NCI-H69 (cell line): ENCODE measurements around the gene ZNF692.
"Not testable (repeated sequence)": the region's sequence is repeated elsewhere in the genome, so short reads cannot be mapped to it uniquely, and the experiment has no call there.

Experiments used
- DNase-seq: peaks from one replicate; lab custom pipeline; 2025; lab: John Stamatoyannopoulos, UW

ZNF692 gene, protein sequence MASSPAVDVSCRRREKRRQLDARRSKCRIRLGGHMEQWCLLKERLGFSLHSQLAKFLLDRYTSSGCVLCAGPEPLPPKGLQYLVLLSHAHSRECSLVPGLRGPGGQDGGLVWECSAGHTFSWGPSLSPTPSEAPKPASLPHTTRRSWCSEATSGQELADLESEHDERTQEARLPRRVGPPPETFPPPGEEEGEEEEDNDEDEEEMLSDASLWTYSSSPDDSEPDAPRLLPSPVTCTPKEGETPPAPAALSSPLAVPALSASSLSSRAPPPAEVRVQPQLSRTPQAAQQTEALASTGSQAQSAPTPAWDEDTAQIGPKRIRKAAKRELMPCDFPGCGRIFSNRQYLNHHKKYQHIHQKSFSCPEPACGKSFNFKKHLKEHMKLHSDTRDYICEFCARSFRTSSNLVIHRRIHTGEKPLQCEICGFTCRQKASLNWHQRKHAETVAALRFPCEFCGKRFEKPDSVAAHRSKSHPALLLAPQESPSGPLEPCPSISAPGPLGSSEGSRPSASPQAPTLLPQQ

DNA sequence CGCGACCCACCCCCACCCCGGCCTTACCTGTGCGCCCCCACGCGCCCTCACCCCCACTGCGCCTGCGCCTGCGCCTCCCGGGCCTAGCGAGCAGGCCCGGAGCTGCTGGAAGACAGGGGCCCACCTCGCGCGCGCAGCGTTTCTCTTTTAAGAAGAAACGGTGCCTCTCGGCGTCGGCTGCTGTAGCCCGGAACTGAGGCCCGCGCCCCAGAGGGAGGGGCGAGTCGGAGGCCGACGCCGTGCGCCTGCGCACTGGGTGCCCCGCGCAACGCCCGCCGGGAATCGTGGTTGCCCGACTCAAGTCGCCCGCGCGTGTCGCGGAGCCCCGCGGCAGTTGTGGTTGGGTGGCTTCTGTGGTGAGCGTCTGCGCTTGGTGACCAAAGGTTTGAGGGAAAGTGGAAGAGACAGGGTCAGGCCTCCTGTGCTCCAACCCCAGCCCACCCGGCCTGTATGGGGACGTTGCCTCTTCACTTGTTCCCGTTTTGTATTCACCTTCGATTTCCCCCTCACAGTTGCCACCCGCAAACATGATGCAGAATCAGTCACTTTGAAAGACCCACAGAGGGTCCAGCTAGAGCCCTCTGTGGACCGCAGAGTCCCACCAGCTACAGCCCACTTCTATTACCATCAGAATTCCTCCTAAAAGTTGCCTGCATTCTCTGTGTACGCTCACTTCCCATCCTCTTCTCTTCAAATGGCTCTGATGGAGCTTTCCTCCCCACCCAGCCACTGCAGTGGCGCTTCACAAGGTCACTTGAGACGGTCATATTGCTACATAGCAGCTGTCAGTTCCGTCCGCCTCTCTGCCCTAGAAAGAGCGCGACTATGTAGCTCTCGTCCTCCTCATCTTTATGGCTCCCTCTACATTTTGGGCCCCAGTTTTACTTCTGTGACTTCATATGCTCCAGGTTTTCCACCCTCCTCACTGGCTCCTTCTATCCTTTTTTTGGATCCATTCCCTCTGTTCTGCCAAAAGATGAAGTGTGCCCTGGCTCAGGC, at the start of gene ZNF692:
Gene ZNF692, minus strand, starts transcription at position 195 of the 999 bp plus-strand sequence. CDS start 776 bp downstream, outside the sequence.
- peak; percentile 99 for DNase-seq

DNA sequence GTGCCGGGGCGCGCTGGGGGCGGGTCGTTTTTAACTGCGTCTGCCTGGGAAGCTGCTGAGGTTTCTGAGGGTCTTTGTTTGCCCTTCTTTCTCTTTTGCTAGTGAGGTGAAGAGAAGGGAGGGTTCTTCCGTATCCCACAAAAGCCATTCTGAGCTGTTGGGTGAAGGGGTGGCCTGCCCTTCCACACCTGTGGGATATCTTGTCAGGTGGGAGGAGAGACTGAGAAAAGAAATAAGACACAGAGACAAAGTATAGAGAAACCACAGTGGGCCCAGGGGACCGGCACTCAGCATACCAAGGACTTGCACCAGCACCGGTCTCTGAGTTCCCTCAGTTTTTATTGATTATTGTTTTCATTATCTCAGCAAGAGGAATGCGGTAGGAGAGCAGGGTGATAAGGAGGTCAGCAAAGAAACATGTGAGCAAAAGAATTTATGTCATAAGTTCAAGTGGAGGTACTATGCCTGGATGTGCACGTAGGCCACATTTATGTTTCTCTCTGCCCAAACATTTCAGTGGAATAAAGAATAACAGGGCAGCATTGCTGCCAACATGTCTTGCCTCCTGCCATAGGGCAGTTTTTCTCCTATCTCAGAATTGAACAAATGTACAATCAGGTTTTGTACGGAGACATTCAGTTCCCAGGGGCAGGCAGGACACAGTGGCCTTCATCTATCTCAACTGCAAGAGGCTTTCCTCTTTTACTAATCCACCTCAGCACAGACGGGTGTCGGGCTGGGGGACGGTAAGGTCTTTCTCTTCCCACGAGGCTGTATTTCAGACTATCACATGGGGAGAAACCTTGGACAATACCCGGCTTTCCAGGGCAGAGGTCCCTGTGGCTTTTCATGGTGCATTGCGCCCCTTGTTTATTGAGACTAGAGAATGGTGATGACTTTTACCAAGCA, 48.1 kb upstream of the ZNF692 start:
- no peak for DNase-seq

DNA sequence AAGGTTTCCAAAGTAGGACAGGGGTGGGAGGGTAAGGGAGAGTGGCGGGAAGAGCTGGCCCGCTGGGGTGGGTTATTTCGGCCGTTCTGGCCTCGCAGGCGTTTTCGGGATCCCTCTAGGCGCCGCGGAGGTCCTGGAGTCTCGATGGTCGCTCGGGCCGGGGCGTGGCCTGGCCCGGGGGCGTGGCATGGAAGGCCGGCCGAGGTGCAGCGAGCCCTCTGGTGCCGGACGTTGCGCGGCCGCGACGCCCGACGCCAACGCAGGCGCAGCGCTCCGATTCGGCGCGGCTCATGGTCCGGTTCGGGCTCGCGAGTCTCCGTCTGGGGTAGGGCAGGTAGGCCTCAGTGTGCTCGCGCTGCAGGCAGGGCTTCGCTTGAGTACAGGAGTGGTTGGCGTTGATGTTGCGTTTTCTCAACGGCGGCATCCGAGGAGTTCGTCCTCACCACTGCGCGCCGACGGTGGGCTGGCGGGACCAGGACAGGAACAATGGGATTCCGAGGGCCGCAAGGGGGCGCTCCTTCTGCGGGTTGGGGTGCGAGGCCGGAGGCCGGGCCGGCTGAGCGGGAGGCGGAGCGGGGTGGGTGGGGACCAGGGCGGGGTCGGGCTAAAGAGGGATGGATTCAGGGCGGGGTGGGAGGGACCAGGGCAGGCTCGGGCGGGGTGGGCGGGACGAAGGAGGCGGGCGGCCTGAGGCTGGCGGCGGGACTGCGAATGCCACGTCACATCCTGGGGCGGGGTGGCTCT, 47.3 kb upstream of the ZNF692 start, which contains the start of gene PGBD2:
Gene PGBD2, plus strand, starts transcription at position 227 of the 744 bp plus-strand sequence. CDS start 7,628 bp downstream, outside the sequence.
- peak; percentile 95 for DNase-seq

DNA sequence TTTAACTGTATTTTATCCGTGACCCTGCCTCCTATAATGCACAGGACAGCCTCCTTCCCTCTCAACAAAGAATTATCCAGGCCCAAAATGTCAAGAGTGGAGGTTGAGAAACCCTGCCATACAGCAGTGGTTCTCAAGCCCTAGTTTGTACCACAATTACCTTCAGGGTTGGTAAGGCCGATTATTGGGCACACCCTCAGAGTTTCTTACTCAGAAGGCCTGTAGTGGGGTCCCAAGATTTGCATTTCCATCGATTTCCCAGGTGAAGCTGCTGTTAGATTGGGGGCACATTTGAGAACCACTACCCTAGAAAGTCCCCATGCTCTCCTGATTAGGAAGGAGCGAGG, 46.8 kb upstream of the ZNF692 start:
- DNase-seq: no peak

DNA sequence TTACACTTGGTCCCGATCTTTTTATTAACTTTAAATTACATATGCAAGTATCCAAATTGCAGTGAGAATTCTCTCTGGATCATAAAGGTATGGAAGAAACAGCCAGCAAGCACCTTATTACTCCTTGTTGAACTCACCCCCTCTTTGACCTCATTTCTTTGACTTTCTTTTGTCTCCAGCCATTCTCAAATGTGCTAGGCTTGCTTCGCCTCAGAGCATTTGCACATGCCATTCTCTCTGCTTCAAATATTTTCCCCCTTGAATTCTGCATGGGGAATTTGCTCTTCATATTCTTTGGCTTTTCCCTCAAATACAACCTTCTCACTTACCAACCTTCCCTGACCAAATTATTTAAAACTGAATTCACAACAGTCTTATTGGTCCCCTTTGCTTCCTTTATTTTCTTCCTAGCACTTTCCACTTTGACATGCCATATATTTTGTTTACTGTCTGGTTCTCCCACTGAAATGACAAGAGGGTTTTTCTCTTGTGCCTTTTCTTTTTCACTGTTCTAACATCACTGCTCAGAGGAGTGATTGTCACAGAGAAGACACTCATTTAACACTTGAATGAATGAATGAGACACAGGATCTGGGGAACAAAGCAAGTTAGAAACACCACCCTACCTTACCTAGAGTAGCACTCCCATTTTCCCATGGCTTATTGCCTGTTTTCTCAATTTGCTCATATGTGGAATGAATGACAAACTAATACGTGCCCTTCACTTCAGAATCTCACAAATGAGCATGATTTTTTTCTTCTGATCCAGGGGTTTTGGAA, 45.7 kb upstream of the ZNF692 start:
- no peak for DNase-seq

DNA sequence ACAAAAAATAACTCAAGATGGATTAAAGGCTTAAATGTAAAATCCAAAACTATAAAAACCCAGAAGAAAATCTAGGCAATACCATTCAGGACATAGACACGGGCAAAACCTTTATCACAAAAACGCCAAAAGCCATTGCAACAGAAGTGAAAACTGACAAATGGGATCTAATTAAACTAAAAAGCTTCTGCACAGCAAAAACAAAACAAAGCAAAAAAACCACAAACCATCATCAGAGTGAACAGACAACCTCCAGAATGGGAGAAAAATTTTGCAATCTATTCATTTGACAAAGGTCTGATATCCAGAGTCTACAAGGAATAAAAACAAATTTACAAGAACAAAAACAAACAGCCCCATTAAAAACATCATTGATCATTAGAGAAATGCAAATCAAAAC, 42.7 kb upstream of the ZNF692 start:
- DNase-seq: no peak

DNA sequence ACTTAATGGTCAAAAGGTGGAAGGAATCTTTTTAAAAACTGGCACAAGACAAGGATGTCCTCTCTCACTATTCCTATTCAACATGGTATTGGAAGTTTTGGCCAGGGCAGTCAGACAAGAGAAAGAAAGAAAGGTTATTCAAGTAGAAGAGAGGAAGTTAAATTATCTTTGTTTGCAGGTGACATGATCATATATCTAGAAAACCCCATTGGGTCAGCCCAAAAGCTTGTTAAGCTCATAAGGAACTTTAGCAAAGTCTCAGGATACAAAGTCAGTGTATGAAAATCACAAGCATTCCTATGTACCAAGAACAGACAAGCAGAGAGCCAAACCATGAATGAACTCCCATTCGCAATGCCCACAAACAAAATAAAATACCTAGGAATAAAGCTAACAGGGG, 41.8 kb upstream of the ZNF692 start:
- no peak for DNase-seq

DNA sequence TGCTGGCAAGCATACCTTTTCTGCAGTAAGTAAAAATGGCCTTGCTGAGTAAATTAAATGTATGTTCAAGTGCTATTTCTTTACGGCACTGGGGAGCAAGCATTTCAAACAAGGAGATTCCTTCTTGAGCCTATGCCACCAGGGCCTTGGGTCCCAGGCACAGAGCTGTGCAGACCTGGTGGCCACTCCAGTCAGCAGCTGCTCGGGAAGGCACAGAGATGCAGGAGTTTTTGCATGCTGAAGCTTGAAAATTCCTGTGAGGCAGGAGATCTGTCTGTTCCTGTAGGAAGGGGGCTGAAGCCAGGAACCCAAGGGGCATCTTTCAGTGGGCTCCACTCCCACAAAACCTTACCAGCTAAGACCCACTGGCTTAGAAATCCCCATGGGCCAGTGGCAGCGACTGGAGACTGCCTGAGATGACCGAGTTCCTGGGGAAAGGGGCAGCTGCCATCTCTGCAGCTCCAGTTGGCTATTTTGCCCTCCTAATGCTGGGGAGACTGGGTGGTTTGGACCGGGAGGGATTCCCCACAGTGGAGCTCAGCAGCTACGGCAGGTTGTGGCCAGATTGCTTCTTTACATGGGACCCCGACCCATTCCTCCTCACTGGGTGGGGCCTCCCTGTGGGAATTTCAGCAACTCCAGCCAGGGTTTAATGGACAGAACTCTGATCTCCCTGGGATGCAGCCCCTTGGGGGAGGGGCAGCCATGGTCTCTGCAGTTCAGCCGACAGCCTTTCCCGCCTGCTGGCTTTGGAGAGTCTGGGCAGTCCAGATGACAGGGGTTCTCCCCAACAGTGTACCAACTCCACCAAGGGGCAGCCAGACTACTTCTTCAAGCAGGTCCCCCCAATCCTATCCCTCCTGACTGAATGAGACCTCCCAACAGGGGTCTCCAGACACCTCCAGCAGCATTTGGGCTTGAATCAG, 38.8 kb upstream of the ZNF692 start:
- DNase-seq: no peak

DNA sequence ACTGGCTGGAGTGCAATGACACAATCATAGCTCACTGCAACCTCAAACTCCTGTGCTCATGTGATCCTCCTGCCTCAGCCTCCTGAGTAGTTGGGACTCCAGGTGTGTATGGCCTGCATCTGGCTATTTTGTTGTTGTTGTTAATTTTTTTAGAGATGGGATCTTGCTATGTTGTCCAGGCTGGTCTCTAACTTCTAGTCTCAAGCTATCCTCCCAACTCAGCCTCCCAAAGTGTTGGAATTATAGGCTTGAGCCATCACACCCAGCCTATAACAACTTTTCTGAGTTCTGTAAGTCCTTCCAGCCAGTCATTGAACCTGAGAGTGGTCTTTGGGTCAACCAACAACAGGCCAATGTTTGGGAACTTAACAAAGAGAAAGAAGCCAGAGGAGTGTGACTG, 36.0 kb upstream of the ZNF692 start:
- no peak for DNase-seq

DNA sequence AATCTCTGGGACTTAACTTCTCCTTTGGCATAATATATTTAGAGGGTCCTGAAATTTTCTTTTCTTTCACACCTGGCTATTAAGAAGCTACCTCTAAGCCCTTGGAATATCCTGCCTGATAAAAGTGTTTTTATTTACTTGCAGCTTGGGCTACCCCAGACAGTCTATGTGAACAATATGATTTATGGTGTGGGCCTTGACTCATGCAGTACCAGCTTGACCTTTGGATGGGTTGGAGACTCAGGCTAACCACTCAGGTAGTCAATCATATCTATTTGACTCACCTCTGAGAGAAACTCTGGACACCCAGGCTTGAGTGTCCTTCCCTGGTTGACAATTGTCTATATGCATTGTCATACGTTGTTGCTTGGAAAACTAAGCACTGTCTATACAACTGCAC, 33.7 kb upstream of the ZNF692 start:
- DNase-seq: no peak

DNA sequence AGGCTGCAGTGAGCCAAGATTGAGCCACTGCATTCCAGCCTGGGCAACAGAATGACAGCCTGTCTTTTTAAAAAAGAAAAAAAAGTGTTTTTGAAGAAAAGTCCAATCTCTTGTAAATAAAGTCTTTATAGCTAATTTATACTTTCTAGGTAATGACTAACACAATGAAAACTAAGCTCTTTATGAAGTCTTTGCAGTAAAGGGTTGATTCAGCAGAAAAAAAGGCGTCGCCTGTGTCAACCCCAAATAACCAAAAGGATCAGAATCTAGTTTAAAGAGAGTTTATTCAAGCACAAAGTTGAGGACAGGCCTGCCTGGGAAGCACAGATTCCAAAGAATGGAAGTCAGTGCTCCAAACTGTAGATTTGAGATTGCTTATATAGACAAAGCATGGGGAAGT, 32.9 kb upstream of the ZNF692 start:
- no peak for DNase-seq

DNA sequence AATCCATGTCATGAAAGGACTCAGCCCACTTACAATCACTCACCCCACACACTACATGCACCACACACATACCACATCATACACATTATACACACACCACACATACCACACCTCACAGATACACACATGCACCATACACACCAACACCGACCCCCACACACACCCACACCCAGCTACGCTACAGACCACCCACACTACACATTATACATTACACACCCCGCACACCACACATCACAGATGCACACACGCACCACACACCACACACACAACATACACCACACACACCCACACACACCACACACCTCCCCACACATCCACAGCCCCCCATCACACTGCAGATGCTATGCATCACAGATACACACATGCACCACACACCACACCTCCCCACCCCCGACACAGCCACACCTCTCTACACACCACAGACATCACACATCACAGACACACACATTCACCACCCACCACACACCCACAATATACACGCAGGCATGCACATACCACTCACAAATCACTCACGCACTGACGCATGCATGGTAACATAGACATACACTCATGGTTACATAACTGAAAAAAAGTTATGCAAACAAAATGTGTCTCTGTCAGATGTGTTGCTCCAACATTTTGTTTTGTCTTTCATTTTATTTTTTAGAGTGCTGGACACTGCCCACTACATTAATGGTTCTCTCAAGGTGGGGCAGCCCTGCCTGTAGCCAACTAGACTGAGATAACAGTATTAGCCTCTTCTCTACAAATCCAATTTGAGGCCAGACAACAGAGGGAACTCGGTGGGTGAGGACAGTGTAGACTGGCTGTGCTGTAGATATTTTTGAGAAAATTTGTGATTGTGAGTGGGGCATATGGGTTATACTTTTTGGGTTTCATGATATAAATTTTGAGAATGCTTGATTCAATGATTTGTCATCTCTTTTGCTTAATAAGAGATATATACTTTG, 31.9 kb upstream of the ZNF692 start:
- DNase-seq: no peak

DNA sequence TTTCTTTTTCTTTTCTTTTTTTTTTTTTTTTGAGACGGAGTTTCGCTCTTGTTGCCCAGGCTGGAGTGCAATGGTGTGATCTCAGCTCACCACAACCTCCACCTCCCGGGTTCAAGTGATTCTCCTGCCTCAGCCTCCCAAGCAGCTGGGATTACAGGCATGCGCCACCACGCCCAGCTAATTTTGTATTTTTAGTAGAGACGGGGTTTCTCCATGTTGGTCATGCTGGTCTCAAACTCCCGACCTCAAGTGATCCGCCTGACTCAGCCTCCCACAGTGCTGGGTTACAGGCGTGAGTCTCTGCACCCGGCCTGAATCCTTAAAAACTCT, 31.0 kb upstream of the ZNF692 start:
- not testable (repeated sequence) for DNase-seq

DNA sequence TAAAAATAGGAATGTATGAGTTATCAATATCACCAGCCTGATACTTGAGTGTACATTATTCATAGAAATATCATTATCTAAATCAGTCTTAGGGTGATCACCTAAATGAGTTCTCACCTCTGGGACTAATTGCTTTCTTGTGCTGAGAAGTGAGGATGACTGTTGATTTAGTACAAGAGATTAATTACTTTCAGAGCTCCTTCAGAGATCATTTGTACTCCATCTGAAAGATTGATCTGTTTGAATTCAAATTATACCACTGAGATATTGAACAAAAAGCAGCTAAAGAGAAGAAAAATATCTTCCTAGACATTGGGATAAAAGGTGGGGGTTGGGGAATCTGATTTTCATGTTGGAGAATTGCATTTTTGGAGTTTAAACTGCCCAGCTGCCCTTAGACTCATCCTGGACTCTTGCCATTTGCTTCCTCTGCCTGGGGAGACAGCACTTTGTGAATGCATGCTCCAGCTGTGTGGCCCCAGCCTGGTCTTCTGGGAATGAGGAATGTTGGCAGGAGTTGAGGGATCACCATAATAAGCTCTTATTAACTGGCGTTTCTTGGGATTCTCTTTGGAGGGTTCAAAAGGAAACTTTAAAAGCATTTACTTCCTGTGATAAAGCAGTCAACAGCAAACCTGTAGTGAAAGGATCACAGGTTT, 27.5 kb upstream of the ZNF692 start:
- peak; percentile 73 for DNase-seq

DNA sequence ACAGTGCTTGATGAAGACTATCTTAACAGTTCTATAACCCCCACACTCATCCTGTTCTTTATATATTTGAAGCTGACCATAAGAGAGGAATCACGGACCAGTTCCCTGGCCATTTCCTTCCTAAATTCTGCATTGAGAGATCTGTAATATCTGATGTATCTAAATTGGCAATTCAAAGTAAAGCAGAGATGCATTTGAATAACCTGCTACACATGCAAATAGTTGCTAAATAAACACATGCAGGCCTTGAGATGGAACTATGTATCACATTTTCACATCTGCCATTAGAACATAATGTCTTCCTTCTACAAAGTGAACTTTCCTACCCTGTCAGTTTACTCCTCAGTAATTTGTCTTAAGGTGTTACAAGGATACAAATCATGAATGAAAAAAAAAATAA, 26.8 kb upstream of the ZNF692 start:
- DNase-seq: no peak

DNA sequence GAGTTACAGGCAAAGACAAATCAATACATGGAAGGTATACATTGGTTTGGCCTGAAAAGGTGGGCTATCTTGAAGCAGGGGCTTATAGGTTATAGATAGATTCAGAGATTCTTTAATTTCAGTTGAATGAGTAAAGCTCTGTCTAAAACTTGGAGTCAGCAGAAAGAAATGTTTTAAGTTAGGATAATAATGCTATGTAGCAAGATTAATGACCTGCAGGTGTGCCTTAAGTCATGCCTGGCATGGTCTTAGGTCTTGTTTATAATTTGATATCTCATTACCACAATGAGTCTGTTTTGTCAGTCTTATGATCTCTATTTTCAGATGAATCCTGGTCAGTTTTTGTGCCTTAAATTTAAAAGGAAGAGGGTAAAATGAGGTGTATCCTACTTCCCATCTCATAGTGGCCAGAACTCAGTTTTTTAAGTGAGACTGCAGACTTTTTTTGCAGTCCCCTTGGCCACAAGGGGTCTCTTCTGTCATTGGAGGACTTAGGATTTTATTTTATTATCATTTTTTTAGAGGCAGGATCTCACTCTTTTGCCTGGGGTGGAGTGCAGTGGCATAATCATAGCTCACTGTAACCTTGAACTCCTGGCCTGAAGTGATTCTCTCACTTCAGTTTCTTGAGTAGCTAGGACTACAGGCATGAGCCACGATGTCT, 25.9 kb upstream of the ZNF692 start:
- no peak for DNase-seq

DNA sequence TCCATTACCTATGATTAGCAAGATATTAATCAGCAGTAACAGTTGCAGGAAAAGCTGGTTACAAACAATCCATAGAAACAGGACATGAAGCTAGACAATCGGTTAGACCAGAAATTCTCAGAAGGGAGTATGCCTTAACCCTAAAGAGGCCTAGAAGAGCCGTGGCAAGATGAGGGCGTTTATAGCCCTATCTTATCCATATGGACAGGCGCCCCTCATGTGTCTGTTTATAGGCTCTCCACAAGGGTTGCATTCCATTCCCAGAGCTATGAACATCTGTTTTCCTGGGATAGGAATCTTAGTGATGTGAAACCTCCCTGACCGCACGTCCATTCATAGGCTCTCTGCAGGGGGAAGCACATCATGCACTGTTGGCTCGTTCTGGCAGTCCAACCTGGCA, 23.5 kb upstream of the ZNF692 start:
- DNase-seq: not testable (repeated sequence)
